Measurements from ENCODE around the gene TMEM175.

TMEM175 gene

GRCh38 chr4:948101-948935 is 16.1 kb downstream of the TMEM175 start:
- peak; percentile 14 for DNase-seq

- DNase-seq: no peak
These were observed 16.7 kb downstream of the TMEM175 start for GRCh38 chr4:948936-949300.

DNA sequence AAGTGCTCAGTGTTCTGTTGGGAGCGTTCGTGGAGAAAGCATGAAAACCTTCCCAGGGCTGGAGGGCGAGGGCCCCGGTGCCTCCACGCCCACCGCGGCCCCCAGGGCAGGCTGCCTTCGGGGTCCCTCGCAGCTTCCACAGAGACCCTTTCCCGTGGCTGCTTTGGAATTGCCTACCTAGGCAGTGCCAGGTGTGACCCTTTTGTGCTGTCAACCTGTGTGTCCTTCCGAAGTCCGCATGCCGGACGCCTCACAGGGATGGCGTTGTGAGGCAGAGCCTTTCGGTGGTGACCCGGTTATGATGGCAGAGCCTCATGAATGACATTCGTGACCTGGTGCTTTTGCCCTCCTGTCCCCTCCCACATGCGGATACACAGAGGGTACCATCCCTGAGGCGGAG is 17.4 kb downstream of the TMEM175 start:
- DNase-seq: peak; percentile 7

DNA sequence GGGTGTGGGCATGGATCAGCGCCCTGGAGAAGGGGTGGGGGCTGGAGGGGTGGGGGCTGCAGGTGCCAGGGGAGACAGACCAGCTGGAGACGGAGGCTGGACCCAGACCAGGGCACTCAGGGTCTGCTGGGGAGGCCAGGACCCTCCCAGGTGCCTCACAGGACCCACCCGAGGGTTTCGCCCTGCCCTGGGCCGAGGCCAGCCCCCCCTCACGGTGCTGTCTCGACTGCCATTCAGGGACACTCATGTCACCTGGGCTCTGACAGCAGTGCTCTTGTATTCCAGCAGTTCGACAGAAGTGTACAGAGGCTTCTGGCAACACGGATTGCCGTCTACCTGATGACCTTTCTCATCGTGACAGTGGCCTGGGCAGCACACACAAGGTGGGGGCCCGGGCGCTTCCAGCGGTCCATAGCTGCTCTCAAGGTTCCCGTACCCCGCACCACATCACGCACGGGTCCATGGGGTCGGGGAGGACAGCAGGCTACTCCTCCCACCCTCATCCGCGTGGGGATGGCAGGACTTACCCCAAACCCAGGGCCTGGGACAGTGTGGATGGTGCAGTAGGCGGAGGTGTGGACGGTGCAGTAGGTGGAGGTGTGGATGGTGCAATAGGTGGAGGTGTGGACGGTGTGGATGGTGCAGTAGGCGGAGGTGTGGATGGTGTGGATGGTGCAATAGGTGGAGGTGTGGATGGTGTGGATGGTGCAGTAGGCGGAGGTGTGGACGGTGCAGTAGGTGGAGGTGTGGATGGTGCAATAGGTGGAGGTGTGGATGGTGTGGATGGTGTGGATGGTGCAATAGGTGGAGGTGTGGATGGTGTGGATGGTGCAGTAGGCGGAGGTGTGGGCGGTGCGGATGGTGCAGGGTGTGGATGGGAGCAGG is 18.1 kb downstream of the TMEM175 start:
- DNase-seq: peak; percentile 11

- DNase-seq: peak; percentile 7
These were observed 18.9 kb downstream of the TMEM175 start for GRCh38 chr4:951186-951585.

DNA sequence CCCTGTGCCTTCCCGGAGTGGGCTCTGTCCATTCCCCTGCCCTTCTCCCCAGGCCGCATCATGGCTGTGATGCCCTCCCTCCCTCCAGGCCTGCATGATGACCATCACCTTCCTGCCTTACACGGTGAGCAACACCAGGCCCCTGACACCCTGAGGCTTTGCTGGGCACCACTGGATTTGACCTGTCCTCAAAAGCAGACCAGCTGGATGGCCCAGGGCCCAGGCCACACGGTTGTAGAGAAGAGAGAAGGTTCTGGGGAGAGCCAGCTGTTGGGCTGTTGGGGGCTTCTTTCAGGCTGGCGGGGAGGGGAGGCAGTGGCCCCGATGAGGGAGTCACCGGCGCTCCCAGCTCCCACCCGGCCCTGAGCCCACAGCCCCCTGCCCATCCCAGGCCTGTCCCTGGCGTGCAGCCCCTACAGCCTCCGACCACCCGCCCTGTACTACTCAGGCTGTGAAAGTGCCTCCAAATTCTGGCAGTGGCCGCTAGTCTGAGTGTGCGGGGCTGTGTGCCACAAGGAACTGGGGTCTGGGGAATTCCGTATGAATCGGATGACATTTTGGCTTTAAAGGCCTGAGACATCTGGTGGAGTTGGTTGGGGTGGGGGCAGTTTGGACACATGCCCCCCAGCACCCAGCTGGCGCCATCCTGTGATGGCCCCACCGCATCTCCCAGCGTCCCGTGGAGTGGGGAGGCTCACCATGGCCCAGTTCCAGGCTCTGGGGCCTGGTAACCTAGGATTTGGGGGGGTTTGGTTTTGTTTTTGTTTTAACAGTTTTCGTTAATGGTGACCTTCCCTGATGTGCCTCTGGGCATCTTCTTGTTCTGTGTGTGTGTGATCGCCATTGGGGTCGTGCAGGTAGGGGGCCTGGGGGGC is 19.6 kb downstream of the TMEM175 start:
- DNase-seq: peak; percentile 12

DNA sequence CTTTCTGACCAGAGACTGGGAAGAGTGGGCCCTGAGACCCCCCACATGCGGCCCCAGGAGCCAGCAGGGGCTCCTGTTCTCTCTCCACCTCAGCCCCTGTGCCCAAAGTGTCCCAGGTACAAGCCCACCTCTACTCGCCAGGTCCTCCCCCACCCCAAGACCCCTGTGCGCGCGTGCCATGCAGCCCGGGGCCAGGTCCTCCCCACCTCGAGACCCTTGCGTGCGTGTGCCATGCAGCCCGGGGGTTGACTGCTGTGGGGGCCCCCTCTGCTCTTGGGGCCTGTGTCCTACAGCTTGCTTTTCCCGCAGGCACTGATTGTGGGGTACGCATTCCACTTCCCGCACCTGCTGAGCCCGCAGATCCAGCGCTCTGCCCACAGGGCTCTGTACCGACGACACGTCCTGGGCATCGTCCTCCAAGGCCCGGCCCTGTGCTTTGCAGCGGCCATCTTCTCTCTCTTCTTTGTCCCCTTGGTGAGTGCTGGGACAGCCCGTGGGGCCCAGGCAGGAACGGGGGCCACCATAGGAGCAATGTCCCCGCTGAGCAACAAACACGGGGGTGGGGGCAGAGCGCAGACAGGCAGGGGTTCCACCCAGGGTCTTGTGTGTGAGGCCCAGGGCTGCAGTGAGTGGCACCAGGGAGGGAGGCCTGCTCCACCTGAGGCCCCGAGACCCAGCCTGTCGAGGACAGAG is 20.8 kb downstream of the TMEM175 start:
- DNase-seq: peak; percentile 10

GRCh38 chr4:953574-953915 is 21.3 kb downstream of the TMEM175 start:
- no peak for DNase-seq

DNA sequence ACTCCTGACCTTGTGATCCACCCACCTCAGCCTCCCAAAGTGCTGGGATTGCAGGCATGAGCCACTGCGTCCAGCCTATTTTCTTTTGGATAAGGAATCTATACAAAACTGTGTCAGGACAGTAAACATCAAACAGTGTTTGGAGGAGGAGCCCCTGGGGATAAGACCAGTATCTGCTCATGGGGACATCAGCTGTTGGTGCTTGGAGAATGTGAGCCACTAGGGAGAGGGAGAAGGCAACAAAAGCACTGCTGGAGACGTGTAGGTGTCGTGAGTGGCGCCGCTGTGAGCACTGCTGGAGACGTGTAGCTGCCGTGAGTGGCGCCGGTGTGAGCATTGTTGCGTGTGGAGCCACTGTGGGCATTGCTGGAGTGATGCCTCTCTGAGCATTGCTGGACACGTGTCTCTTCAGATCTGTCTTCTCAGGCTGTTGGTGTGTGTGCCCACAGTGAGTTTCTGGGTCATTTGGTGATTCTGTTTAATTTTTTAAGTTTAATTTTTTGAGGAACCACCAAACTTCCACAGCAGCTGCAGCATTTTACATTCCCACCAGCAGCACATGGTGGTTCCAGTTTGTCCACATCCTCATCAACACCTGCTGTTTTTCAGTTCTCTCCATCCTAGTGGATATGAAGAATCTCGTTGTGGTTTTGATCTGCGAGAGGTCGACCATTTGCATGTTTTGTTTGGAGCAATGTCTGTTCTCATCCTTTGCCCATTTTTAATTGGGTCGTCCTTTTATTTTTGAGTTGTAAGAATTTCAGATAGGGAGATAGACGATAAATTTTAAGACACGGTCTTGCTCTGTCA is 22.2 kb downstream of the TMEM175 start:
- peak; percentile 5 for DNase-seq

- peak; percentile 5 for DNase-seq
These were observed 23.1 kb downstream of the TMEM175 start for GRCh38 chr4:955161-955921.

- DNase-seq: peak; percentile 10
These were observed 23.7 kb downstream of the TMEM175 start for GRCh38 chr4:955931-956381.

DNA sequence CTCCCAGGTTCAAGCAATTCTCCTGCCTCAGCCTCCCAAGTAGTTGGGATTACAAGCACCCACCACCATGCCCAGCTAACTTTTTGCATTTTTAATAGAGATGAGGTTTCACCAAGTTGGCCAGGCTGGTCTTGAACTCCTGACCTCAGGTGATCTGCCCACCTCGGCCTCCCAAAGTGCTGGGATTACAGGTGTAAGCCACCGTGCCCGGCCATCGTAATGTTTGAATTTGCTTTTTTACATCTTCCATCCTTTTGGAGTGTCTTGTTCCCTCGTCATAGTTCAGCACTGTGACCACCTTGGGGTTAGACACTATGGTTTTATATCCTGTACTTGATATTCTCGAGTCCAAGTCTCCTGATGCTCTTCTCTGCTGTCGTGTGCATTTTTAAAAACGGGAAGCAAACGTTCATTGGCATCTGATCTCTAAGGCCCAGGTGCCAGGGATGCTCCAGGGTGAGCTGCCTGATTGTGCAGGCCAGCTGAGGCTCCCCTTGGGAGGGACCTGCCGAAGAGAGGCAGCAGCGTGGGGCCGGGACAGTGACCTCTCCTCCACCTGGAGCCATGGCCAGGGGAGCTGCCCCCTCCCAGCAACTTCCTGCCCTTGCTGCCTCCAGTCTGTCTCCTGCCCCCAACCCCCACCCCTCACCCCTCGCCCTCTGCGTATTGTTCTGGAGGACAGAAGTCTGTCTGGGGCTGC is 24.4 kb downstream of the TMEM175 start:
- peak; percentile 6 for DNase-seq

GRCh38 chr4:957231-957580 is 24.9 kb downstream of the TMEM175 start:
- DNase-seq: peak; percentile 6

- peak; percentile 14 for DNase-seq
These were observed 25.5 kb downstream of the TMEM175 start for GRCh38 chr4:957581-958313.

GRCh38 chr4:958314-958665 is 26.0 kb downstream of the TMEM175 start:
- DNase-seq: peak; percentile 8

- DNase-seq: peak; percentile 4
These were observed 26.6 kb downstream of the TMEM175 start for GRCh38 chr4:958696-959337.

GRCh38 chr4:959338-960139 is 27.3 kb downstream of the TMEM175 start:
- DNase-seq: peak; percentile 10

DNA sequence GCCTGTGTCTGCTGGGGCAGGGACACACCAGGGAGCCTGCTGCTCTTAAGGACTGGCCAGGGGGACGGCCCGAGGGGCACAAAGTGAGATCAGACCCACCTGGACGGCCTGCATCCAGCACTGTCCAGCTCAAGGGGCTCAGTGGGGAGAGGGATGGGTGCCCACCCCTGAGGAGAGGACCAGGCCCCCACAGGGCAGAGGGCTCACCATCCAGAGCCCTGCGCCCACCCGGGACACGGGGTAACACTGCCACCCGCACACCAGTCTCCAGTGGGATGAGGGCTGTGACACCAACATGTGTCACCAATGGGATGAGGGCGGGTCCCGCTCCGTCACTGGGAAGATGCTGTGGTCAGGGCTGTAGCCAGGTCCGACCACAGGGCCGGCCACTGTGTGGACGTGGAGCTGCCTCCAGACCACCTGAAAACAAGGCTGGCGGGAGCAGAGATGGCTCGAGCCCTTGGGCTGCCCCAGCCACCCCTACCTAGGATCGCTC is 27.9 kb downstream of the TMEM175 start:
- DNase-seq: peak; percentile 11
